A673 (cell line): Measurements from ENCODE around the gene NECAB2. TPM values are rescaled to one million over a fixed set of nuclear protein-coding genes. Genes with fewer than 3 reads are reported as not detected.

Experiments
- BruUV-seq: library from RNA; stranded (reverse); fragments of 400-500 nt; replicated peaks from 2 replicates; lab custom pipeline; 2021; lab: Mats Ljungman, UMichigan
- CTCF ChIA-PET: fragments of 300-600 bp; sonication (Branson Sonifier 250); formaldehyde crosslinking; loops from one replicate; lab custom pipeline; 2022; ENCODE audit warnings: antibody characterized with exemption; lab: Charles Lee
- POLR2A ChIA-PET: fragments of 300-600 bp; sonication (Branson Sonifier 250); formaldehyde crosslinking; loops from one replicate; lab custom pipeline; 2022; ENCODE audit warnings: antibody characterized with exemption; ENCODE audit not compliant: low non-redundant PET; lab: Charles Lee
- DNase-seq: peaks from one replicate; pipeline ENCODE4 v3.0.0-alpha.2; 2015; ENCODE audit warnings: low spot score
- H3K27ac ChIP-seq: fragments of 200-600 bp; sonication (generic); 2 replicates; pipeline ENCODE4 v1.5.1; 2016; ENCODE audit warnings: mixed run types, low read depth, mild to moderate bottlenecking, mixed read lengths, antibody characterized with exemption, low read length; ENCODE audit not compliant: poor library complexity, severe bottlenecking
- H3K27me3 ChIP-seq: fragments of 200-600 bp; sonication (generic); replicated peaks from 2 replicates; pipeline ENCODE4 v1.6.1; 2017; ENCODE audit warnings: mixed run types, low read depth, mild to moderate bottlenecking, mixed read lengths, antibody characterized with exemption, low read length; ENCODE audit not compliant: insufficient read depth, poor library complexity
- H3K36me3 ChIP-seq: fragments of 200-600 bp; sonication (generic); 2 replicates; pipeline ENCODE4 v1.6.1; 2016; ENCODE audit warnings: mixed run types, mild to moderate bottlenecking, mixed read lengths, antibody characterized with exemption, low read length; ENCODE audit not compliant: insufficient read depth, poor library complexity, severe bottlenecking
- H3K4me1 ChIP-seq: fragments of 200-600 bp; sonication (generic); 2 replicates; pipeline ENCODE4 v1.6.1; 2017; ENCODE audit warnings: mixed run types, mild to moderate bottlenecking, mixed read lengths, antibody characterized with exemption, low read length; ENCODE audit not compliant: insufficient read depth, poor library complexity, severe bottlenecking
- H3K4me3 ChIP-seq: fragments of 200-600 bp; sonication (generic); 2 replicates; pipeline ENCODE4 v1.5.1; 2016; ENCODE audit warnings: low read depth, mixed run types, mild to moderate bottlenecking, mixed read lengths, low read length; ENCODE audit not compliant: poor library complexity, severe bottlenecking
- H3K9me3 ChIP-seq: fragments of 200-600 bp; sonication (generic); 2 replicates; pipeline ENCODE4 v1.6.1; 2016; ENCODE audit warnings: mixed run types, low read depth, mild to moderate bottlenecking, mixed read lengths, antibody characterized with exemption, low read length; ENCODE audit not compliant: poor library complexity, severe bottlenecking
- CTCF ChIP-seq: fragments of 300-800, 200-600 bp; sonication (generic); conservative IDR thresholded peaks from 2 replicates; pipeline ENCODE4 v1.5.1; 2017; ENCODE audit warnings: low read depth, mild to moderate bottlenecking, antibody characterized with exemption, low read length, moderate library complexity, mixed read lengths
- EZH2 ChIP-seq: fragments of 200-600 bp; sonication (generic); IDR thresholded peaks from 2 replicates; pipeline ENCODE4 v1.6.1; 2017; ENCODE audit warnings: borderline replicate concordance, low read depth, mild to moderate bottlenecking, mixed read lengths, antibody characterized with exemption, low read length; ENCODE audit not compliant: poor library complexity, severe bottlenecking
- intact Hi-C: fragments of 100-400 bp; cut with micrococcal nuclease; formaldehyde crosslinking; loops from one replicate; pipeline ENCODE4 v1.10.0; 2022; ENCODE audit not compliant: unreplicated experiment
- total RNA-seq: library from RNA; stranded (reverse); gene quantifications from 2 replicates; pipeline ENCODE4 v1.2.3, GENCODE V29; 2021

Gene NECAB2
- total RNA-seq, 1 experiment from 2014 or later, result 0.80 TPM

- Histone ChIP-seq H3K4me3 (no peak overlapping the region), H3K4me1 (no peaks in the 10 kb centered on the region), H3K9me3 (no peaks in the 10 kb centered on the region), H3K36me3 (no peaks in the 10 kb centered on the region), H3K27me3 (no peaks in the 10 kb centered on the region), H3K27ac (no peak overlapping the region)
- ChIA-PET CTCF (no interaction called here), POLR2A (no interaction called here)
- no peak for DNase-seq
- TF ChIP-seq EZH2 (no peak), CTCF (no peak)
- intact Hi-C loops, result no loop called here
- BruUV-seq, result no TSS peak
These were observed 4.5 kb upstream of the NECAB2 start for GRCh38 chr16:83963277-83964119.

- no peaks in the 10 kb centered on the region for H3K36me3 ChIP-seq
- CTCF ChIA-PET, result interaction anchor here (0.6 kb wide), 1 partner anchor 11 kb away, joined by 3 read pairs; no protein-coding TSS in a partner anchor
- intact Hi-C loops, result no loop called here
- POLR2A ChIA-PET, result no interaction called here
- TF ChIP-seq CTCF (no peak), EZH2 (no peak)
- no peaks in the 10 kb centered on the region for H3K4me1 ChIP-seq
- no peak overlapping the region for H3K4me3 ChIP-seq
- DNase-seq, result no peak
- H3K27ac ChIP-seq, result no peak overlapping the region
- peaks cover 7% of the 10 kb centered on the region for H3K27me3 ChIP-seq
- H3K9me3 ChIP-seq, result no peaks in the 10 kb centered on the region
- no TSS peak for BruUV-seq
These were observed 3.2 kb upstream of the NECAB2 start for GRCh38 chr16:83964684-83965443.

GRCh38 chr16:83965444-83966152 lies 2.4 kb upstream of the NECAB2 start:
- TF ChIP-seq CTCF (no peak), EZH2 (no peak)
- intact Hi-C loops, result no loop called here
- Histone ChIP-seq H3K9me3 (no peaks in the 10 kb centered on the region), H3K4me3 (no peak overlapping the region), H3K27me3 (peaks cover 7% of the 10 kb centered on the region), H3K36me3 (no peaks in the 10 kb centered on the region), H3K4me1 (no peaks in the 10 kb centered on the region), H3K27ac (no peak overlapping the region)
- ChIA-PET POLR2A (no interaction called here), CTCF (no interaction called here)
- BruUV-seq, result no TSS peak
- DNase-seq, result no peak
